Measurements from ENCODE around the gene SAE1. TPM values are rescaled to one million over a fixed set of nuclear protein-coding genes. Genes with fewer than 3 reads are reported as not detected.

The SAE1 gene
- total RNA-seq, 2 donors from 2014 or later: 48.4 to 73.0 TPM

DNA sequence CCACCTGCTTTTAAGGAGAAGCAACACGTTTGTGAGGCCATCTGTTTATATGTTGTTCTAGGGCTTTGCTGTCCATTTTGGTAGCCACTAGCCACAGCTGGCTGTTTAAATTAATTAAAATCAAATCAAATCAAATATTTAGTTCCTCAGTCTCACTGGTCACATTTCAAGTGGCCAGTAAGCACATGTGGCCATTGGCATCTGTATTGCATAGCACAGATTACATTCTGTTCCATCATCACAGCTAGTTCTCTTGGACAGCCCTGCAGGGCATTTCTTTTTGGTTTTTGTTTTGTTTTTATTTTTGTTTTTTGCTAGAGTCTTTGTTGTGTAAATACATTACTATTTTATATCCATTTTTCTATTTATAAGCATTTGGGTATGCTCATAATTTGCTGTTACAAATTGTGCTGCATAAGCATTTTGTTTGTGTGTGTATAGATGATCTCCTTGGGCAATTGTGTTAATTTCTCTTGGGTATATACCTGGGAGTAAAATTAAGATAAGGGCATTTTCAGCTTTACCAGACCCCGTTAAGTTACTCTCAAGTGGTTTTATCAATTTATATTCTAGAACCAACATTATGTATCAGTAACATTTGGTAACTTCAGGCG lies 31.3 kb downstream of the SAE1 start:
- WGBS: 76% methylated on average over 3 of the region's 3 CpGs
- TF ChIP-seq POLR2AphosphoS5 (IDR thresholded peaks at IDR 0.05): no peak
- TF ChIP-seq, protein P1, sequence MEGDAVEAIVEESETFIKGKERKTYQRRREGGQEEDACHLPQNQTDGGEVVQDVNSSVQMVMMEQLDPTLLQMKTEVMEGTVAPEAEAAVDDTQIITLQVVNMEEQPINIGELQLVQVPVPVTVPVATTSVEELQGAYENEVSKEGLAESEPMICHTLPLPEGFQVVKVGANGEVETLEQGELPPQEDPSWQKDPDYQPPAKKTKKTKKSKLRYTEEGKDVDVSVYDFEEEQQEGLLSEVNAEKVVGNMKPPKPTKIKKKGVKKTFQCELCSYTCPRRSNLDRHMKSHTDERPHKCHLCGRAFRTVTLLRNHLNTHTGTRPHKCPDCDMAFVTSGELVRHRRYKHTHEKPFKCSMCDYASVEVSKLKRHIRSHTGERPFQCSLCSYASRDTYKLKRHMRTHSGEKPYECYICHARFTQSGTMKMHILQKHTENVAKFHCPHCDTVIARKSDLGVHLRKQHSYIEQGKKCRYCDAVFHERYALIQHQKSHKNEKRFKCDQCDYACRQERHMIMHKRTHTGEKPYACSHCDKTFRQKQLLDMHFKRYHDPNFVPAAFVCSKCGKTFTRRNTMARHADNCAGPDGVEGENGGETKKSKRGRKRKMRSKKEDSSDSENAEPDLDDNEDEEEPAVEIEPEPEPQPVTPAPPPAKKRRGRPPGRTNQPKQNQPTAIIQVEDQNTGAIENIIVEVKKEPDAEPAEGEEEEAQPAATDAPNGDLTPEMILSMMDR (IDR thresholded peaks at IDR 0.05): no peak
- no peak for TF ChIP-seq POLR2A (IDR thresholded peaks at IDR 0.05)
- H3K27ac ChIP-seq: no peak overlapping the region

DNA sequence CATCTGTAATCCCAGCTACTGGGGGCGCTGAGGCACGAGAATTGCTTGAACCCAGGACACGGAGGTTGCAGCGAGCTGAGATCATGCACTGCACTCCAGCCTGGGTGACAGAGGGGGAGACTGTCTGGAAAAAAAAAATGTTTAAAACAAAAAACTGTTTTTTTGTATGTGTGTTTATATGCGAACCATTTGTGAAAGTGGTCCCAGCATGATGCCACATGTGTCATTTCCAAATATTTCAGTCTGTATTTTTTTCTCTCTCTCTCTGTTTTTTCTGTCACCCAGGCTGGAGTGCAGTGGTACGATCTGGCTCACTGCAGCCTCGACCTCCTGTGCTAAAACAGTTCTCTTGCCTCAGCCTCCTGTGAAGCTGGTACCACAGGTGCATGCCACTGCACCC lies 37.4 kb downstream of the SAE1 start:
- no peak overlapping the region for H3K27ac ChIP-seq
- TF ChIP-seq POLR2A (IDR thresholded peaks at IDR 0.05) (no peak), POLR2AphosphoS5 (IDR thresholded peaks at IDR 0.05) (no peak)
- TF ChIP-seq, protein P1 (IDR thresholded peaks at IDR 0.05): no peak
- no peak for DNase-seq (ENCODE audit: low spot score)
- H3K9me3 ChIP-seq: no peaks in the 10 kb centered on the region
- 92% methylated on average over 7 of the region's 7 CpGs for WGBS
- intact Hi-C loops (cut with DNase I): no loop called here
- H3K4me1 ChIP-seq (replicated peaks): no peaks in the 10 kb centered on the region
- H3K4me3 ChIP-seq: no peak overlapping the region
- H3K27me3 ChIP-seq (replicated peaks; ENCODE audit: insufficient read depth): no peaks in the 10 kb centered on the region
- peaks cover 0 to 3% of the 10 kb centered on the region in 2 donors for H3K36me3 ChIP-seq

More for the DNA sequence above, 31.3 kb downstream of the SAE1 start:
- Histone ChIP-seq H3K27me3 (replicated peaks; ENCODE audit: insufficient read depth) (no peaks in the 10 kb centered on the region), H3K36me3 (no peaks in the 10 kb centered on the region), H3K4me1 (replicated peaks) (peaks cover 11% of the 10 kb centered on the region), H3K4me3 (no peak overlapping the region), H3K9me3 (no peaks in the 10 kb centered on the region)
- no peak for DNase-seq (ENCODE audit: low spot score)
- intact Hi-C loops (cut with DNase I): no loop called here

DNA sequence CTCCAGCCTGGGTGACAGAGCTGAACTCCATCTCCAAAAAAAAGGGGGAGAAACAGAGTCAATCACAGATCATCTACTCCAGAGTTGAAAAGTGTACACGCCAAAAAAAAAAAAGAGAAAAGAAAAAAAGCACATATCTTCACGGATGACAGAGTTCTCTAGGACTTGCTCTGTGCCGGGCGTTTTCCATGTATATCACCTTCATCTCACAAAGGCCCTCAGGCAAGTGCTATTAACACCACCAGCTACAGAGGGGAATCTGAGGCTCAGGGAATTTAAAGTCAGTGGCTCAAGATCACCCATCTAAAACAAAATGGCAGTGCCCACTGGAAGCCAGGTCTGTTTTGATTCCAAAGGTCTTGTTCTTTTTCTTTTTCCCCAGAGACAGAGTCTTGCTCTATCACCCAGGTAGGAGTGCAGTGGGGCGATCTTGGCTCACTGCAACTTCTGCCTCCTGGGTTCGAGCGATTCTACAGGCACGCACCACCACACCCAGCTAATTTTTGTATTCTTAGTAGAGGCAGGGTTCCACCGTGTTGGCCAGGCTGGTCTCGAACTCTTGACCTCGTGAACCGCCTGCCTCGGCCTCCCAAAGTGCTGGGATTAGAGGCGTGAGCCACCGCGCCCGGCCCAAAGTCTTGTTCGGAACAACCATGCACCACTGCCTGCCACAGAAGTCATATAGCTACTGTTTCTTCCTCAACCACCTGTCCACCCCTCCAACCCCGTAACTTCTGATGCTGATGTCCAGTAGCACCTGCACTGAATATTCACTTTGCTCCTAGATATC lies 42.2 kb downstream of the SAE1 start:
- TF ChIP-seq POLR2AphosphoS5 (IDR thresholded peaks at IDR 0.05) (no peak), POLR2A (IDR thresholded peaks at IDR 0.05) (no peak)
- TF ChIP-seq, protein P1 (IDR thresholded peaks at IDR 0.05): no peak
- peaks cover 0 to 3% of the 10 kb centered on the region in 2 donors for H3K36me3 ChIP-seq
- no peak overlapping the region for H3K4me3 ChIP-seq
- 88% methylated on average over 19 of the region's 19 CpGs for WGBS
- DNase-seq (ENCODE audit: low spot score): no peak
- H3K27me3 ChIP-seq (replicated peaks; ENCODE audit: insufficient read depth): no peaks in the 10 kb centered on the region
- H3K9me3 ChIP-seq: no peaks in the 10 kb centered on the region
- H3K27ac ChIP-seq: no peak overlapping the region
- H3K4me1 ChIP-seq (replicated peaks): peaks cover 10% of the 10 kb centered on the region
- intact Hi-C loops (cut with DNase I): no loop called here

DNA sequence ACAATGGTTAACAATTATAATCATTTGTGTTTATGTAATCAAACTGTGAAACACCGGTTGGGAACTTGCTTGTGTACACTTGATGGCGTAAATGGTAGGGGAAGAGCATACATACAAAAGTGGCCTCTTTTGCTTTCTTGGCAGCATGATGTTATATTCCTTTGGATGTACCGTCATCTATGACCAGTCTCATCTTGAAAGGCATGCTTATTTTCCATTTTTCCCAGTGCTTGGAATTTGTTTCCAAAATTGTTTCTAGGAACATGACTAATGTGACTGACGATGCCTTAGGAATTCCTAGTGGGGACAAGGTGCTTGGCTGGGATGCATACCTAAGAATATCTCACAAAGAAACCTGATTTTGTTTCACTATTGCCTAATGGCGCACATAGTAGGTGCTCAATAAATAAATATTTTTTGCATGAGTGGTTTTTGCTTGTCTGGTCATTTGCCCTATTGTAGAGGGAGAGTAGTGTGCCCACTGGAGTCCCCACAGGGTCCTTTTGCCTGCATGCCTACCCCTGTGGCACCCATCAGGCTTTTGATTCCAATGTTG lies 45.5 kb downstream of the SAE1 start:
- no peak for DNase-seq (ENCODE audit: low spot score)
- TF ChIP-seq POLR2A (IDR thresholded peaks at IDR 0.05): no peak
- no peak for TF ChIP-seq POLR2AphosphoS5 (IDR thresholded peaks at IDR 0.05)
- TF ChIP-seq, protein P1 (IDR thresholded peaks at IDR 0.05): no peak
- Histone ChIP-seq H3K4me3 (no peak overlapping the region), H3K36me3 (peaks cover 0 to 3% of the 10 kb centered on the region in 2 donors), H3K4me1 (replicated peaks) (peaks cover 10% of the 10 kb centered on the region), H3K27ac (peak overlapping the region in 1 of 2 donors; percentile 22), H3K9me3 (no peaks in the 10 kb centered on the region), H3K27me3 (replicated peaks; ENCODE audit: insufficient read depth) (no peaks in the 10 kb centered on the region)
- 52% methylated on average over 5 of the region's 5 CpGs for WGBS
- intact Hi-C loops (cut with DNase I): no loop called here
